Measurements from ENCODE around the gene ARHGAP10. TPM values are rescaled to one million over a fixed set of nuclear protein-coding genes. Genes with fewer than 3 reads are reported as not detected.

ARHGAP10 gene
- total RNA-seq, 1 donor from 2014 or later: 26.9 TPM

GRCh38 chr4:148090029-148090428 lies 358.1 kb downstream of the ARHGAP10 start:
- no peaks in the 10 kb centered on the region for H3K9me3 ChIP-seq
- H3K4me3 ChIP-seq: no peak overlapping the region
- H3K4me1 ChIP-seq: no peaks in the 10 kb centered on the region
- DNase-seq (no peak), ATAC-seq (no peak)
- H3K36me3 ChIP-seq: no peaks in the 10 kb centered on the region
- intact Hi-C loops (cut with DNase I): no loop called here
- H3K27me3 ChIP-seq: no peaks in the 10 kb centered on the region
- TF ChIP-seq, protein P1, sequence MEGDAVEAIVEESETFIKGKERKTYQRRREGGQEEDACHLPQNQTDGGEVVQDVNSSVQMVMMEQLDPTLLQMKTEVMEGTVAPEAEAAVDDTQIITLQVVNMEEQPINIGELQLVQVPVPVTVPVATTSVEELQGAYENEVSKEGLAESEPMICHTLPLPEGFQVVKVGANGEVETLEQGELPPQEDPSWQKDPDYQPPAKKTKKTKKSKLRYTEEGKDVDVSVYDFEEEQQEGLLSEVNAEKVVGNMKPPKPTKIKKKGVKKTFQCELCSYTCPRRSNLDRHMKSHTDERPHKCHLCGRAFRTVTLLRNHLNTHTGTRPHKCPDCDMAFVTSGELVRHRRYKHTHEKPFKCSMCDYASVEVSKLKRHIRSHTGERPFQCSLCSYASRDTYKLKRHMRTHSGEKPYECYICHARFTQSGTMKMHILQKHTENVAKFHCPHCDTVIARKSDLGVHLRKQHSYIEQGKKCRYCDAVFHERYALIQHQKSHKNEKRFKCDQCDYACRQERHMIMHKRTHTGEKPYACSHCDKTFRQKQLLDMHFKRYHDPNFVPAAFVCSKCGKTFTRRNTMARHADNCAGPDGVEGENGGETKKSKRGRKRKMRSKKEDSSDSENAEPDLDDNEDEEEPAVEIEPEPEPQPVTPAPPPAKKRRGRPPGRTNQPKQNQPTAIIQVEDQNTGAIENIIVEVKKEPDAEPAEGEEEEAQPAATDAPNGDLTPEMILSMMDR (IDR thresholded peaks at IDR 0.05): no peak
- H3K27ac ChIP-seq: no peak overlapping the region

- no peaks in the 10 kb centered on the region for H3K27me3 ChIP-seq
- intact Hi-C loops (cut with DNase I): no loop called here
- ATAC-seq (peak; percentile 26), DNase-seq (no peak)
- no peaks in the 10 kb centered on the region for H3K4me1 ChIP-seq
- TF ChIP-seq, protein P1 (IDR thresholded peaks at IDR 0.05): no peak
- no peaks in the 10 kb centered on the region for H3K9me3 ChIP-seq
- H3K27ac ChIP-seq: no peak overlapping the region
- no peaks in the 10 kb centered on the region for H3K36me3 ChIP-seq
- no peak overlapping the region for H3K4me3 ChIP-seq
Observed at GRCh38 chr4:148090503-148091476, 358.9 kb downstream of the ARHGAP10 start.

- no peak for DNase-seq
- Histone ChIP-seq H3K9me3 (no peaks in the 10 kb centered on the region), H3K27me3 (no peaks in the 10 kb centered on the region), H3K36me3 (no peaks in the 10 kb centered on the region), H3K27ac (no peak overlapping the region), H3K4me1 (no peaks in the 10 kb centered on the region), H3K4me3 (no peak overlapping the region)
- intact Hi-C loops (cut with DNase I): no loop called here
- ATAC-seq: no peak
- TF ChIP-seq, protein P1 (IDR thresholded peaks at IDR 0.05): no peak
Observed at GRCh38 chr4:148091896-148092295, 360.0 kb downstream of the ARHGAP10 start.

GRCh38 chr4:148092316-148093014 lies 360.6 kb downstream of the ARHGAP10 start:
- TF ChIP-seq, protein P1 (IDR thresholded peaks at IDR 0.05): no peak
- no peak for ATAC-seq
- H3K9me3 ChIP-seq: no peaks in the 10 kb centered on the region
- intact Hi-C loops (cut with DNase I): no loop called here
- no peak for DNase-seq
- no peak overlapping the region for H3K27ac ChIP-seq
- no peaks in the 10 kb centered on the region for H3K27me3 ChIP-seq
- H3K4me3 ChIP-seq: no peak overlapping the region
- H3K36me3 ChIP-seq: no peaks in the 10 kb centered on the region
- H3K4me1 ChIP-seq: no peaks in the 10 kb centered on the region

DNA sequence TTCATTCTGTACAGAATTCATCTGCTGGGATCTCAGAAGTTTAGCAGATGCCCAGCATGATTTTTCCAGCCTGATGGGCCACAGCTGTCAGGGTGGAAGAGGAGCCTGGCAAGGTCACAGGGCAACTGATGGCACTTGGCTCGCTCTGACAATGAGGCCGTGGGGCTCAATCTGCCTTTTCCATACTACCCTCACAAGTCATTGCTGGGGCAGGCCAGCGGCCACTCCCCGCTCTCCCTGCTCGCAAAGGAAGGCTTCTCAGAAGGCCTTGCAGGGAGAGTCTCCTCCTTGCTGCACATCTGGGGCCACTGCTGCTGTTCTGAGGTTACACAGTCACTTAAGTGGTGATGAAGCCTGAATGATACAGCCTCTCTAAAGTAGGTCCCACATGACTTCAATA lies 361.2 kb downstream of the ARHGAP10 start:
- DNase-seq (no peak), ATAC-seq (no peak)
- Histone ChIP-seq H3K27me3 (no peaks in the 10 kb centered on the region), H3K4me3 (no peak overlapping the region), H3K27ac (no peak overlapping the region), H3K9me3 (no peaks in the 10 kb centered on the region), H3K4me1 (no peaks in the 10 kb centered on the region), H3K36me3 (no peaks in the 10 kb centered on the region)
- TF ChIP-seq, protein P1 (IDR thresholded peaks at IDR 0.05): no peak
- intact Hi-C loops (cut with DNase I): no loop called here
